ENCODE data around the gene CAMKMT. TPM values are rescaled to one million over a fixed set of nuclear protein-coding genes. Genes with fewer than 3 reads are reported as not detected.

CAMKMT gene
- total RNA-seq, 1 experiment from 2014 or later, result 17.4 TPM

DNA sequence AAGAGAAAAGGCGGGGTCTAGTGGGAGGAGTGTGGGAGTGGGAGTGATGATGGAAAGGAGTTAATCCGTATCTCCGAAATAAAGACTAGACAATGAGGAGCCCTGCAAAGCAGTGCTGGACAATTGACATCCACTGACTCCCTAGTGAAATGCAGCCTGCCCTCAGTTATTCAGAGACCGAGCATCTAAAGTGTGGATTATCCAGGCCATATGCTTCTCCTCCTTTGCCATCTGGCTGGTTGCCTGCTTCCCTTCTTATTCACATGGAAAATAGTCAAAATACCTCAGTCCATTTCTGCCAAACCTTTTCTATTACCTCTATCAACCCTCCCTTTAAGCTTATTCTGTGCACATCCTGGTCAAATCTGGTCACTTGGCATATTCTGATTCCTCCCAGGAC lies 291.0 kb downstream of the CAMKMT start:
- Histone ChIP-seq H2BK5ac (ENCODE audit: insufficient read length, low read length) (no peak overlapping the region), H3K9me3 (ENCODE audit: control insufficient read depth, low read depth, low read length) (no peaks in the 10 kb centered on the region), H3K18ac (ENCODE audit: insufficient read length, low read depth, low read length) (no peak overlapping the region), H3K4ac (ENCODE audit: low read depth, low read length) (no peak overlapping the region), H3K4me2 (ENCODE audit: insufficient read depth, insufficient read length, low read length) (no peak overlapping the region), H3K23me2 (ENCODE audit: insufficient read length, low read depth, low read length, poor library complexity, severe bottlenecking) (no peaks in the 10 kb centered on the region), H3T11ph (ENCODE audit: low read length) (no peak overlapping the region), H3K23ac (ENCODE audit: insufficient read length, low read depth, low read length) (no peak overlapping the region), H4K8ac (replicated peaks; ENCODE audit: insufficient read length, low read depth, low read length) (no peak overlapping the region), H2BK12ac (ENCODE audit: insufficient read length, low read depth, low read length) (no peak overlapping the region), H3K56ac (ENCODE audit: insufficient read length, low read depth, low read length) (no peak overlapping the region), H3K79me2 (ENCODE audit: insufficient read depth, low read length) (no peaks in the 10 kb centered on the region), H3K9ac (ENCODE audit: extremely low read depth, insufficient read length, low read length) (no peak overlapping the region), H2BK15ac (ENCODE audit: low read depth, low read length) (no peak overlapping the region), H4K20me1 (ENCODE audit: control insufficient read depth, insufficient read depth, insufficient read length) (no peaks in the 10 kb centered on the region), H4K91ac (ENCODE audit: insufficient read length, low read depth, low read length) (no peak overlapping the region), H2AFZ (ENCODE audit: low read length) (no peak overlapping the region), H3K79me1 (ENCODE audit: insufficient read depth, low read depth, low read length, poor library complexity, severe bottlenecking) (no peaks in the 10 kb centered on the region), H4K5ac (ENCODE audit: insufficient read length, low read depth, low read length) (no peak overlapping the region), H2AK5ac (ENCODE audit: insufficient read length, low read length) (no peak overlapping the region), H3K4me1 (ENCODE audit: insufficient read depth, low read length) (peaks cover 11% of the 10 kb centered on the region; the same call in 1 of the 2 replicates), H3K27me3 (ENCODE audit: insufficient read depth, low read length) (no peaks in the 10 kb centered on the region), H3K14ac (ENCODE audit: insufficient read depth, low read length) (no peak overlapping the region), H2BK20ac (ENCODE audit: low read depth, low read length, poor library complexity, severe bottlenecking) (no peak overlapping the region), H3K27ac (ENCODE audit: insufficient read length, low read depth, low read length) (no peak overlapping the region), H2BK120ac (ENCODE audit: low read depth, low read length, poor library complexity, severe bottlenecking) (no peak overlapping the region)
- H3K27me3 Mint-ChIP-seq (ENCODE audit: low read depth), result no peaks in the 10 kb centered on the region
- peak overlapping the region; percentile 26 to 44 (median 28); a peak in 4 of 7 replicates for H3K27ac Mint-ChIP-seq
- TF ChIP-seq, protein P1, sequence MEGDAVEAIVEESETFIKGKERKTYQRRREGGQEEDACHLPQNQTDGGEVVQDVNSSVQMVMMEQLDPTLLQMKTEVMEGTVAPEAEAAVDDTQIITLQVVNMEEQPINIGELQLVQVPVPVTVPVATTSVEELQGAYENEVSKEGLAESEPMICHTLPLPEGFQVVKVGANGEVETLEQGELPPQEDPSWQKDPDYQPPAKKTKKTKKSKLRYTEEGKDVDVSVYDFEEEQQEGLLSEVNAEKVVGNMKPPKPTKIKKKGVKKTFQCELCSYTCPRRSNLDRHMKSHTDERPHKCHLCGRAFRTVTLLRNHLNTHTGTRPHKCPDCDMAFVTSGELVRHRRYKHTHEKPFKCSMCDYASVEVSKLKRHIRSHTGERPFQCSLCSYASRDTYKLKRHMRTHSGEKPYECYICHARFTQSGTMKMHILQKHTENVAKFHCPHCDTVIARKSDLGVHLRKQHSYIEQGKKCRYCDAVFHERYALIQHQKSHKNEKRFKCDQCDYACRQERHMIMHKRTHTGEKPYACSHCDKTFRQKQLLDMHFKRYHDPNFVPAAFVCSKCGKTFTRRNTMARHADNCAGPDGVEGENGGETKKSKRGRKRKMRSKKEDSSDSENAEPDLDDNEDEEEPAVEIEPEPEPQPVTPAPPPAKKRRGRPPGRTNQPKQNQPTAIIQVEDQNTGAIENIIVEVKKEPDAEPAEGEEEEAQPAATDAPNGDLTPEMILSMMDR (conservative IDR thresholded peaks at IDR 0.05), result no peak
- H3K36me3 Mint-ChIP-seq (ENCODE audit: insufficient read depth in 1 of 3, low read depth in 3 of 3), result no peaks in the 10 kb centered on the region
- H3K4me3 Mint-ChIP-seq, result no peak overlapping the region
- no peaks in the 10 kb centered on the region for H3K9me3 Mint-ChIP-seq
- DNase-seq, result no peak
- peaks cover 63 to 64% of the 10 kb centered on the region in 2 experiments for H3K4me1 Mint-ChIP-seq
- WGBS (ENCODE audit: extremely low coverage, insufficient read length, low lambda C conversion rate), result no CpG with 5 or more reads among the region's 4 CpGs

All from H9 (cell line).